Kidney tubule cell (primary cell): Measurements from ENCODE around the gene SHANK1.

Experiments
- DNase-seq: peaks from one replicate; pipeline ENCODE4 v3.0.0-alpha.2; 2018; ENCODE audit warnings: low spot score

Gene SHANK1

GRCh38 chr19:50659318-50660087, 60.1 kb downstream of the SHANK1 start:
- no peak for DNase-seq

DNA sequence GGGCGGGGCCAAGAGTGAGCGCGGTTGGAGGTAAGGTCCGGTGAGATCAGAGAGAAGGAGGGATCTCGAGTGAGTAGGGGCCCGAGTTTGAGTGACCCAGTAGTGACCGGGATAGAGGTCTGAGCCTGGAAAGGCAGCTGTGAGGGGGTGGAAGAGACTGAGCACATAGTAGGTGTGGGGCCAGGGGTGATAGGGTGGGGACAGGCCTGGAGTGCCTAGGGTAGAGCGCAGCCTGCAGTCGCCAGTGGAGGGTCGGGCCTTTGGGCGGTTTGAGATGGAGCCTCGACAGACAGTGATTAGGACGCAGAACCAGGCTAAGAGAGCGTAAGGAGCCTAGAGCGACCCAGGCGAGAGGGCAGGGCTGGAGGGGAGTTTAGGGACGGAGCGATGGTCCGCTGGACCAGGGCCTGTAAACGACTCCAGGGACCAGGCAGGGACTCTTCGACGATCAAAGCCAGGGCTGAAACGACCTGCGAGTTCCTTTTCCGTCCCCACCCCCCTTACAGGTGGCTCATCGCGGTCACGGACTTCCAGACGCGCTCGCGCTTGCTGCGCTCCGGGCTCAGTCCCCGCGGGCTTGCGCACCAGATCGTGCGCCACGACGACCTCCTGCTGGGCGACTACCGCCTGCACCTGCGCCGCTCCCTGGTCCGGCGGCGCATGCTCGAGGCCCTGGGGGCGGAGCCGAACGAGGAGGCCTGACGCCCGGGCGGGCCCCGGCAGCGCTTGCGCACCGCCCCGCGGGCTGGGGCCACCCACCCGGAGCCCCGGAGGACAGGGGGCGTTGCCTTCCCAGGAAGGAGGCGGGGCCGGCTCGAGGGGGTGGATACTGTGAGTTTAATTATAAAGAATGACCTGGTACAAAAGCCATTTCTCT, 60.9 kb downstream of the SHANK1 start:
- peak; percentile 58 for DNase-seq

DNA sequence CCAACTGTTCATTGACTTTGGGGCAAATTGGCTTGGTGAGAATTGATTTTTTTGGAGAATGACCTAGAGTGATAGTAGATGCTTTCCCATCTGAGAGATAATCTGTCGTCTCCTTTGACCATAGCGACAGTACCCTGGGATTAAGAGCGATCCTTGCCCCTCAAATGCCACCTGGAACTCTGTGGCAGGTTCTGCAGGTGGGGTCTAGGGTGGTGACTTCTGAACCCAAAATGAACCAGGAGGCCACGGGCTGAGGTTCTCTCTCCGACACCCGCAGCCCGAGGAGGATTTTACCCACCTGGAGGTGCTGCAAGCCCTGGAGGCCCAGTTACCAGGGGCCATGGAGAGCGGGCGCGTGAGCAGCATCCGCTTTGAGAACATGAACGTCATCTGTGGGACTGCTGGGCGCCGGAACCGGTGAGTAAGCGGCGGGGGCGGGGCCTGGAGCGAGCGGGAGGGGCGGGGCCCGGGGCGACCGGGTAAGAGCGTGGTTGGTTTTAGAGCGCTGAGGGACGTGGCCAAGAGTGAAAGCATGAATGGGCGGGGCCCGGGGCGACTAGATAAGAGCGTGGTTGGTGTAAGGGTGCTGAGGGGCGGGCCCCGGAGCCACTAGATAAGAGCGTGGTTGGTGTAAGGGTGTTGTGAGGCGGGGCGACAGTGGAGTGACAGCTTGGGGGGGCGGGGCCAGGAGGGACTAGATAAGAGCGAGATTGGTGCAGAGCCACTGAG, 61.7 kb downstream of the SHANK1 start:
- DNase-seq, result peak; percentile 96

GRCh38 chr19:50657222-50657669, 62.4 kb downstream of the SHANK1 start:
- no peak for DNase-seq

DNA sequence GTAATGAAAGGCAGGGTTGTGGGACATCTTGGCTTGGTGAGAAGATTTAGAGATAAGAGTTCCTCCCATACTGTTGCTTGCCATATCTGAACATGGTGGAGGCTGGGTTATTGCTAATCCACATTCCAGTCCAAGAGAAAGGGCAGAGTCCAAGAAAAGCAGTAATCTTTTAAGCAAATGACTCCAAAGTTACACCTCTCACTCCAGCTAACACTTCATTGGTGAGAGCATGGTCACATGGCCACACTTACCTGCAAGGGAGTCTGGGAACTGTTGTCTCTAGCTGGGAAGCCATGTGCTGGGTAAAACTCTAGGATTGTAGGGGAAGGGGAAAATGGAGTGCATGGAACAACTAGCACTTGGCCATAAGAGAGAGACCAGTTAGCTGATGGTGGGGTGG, 64.7 kb downstream of the SHANK1 start:
- no peak for DNase-seq

DNA sequence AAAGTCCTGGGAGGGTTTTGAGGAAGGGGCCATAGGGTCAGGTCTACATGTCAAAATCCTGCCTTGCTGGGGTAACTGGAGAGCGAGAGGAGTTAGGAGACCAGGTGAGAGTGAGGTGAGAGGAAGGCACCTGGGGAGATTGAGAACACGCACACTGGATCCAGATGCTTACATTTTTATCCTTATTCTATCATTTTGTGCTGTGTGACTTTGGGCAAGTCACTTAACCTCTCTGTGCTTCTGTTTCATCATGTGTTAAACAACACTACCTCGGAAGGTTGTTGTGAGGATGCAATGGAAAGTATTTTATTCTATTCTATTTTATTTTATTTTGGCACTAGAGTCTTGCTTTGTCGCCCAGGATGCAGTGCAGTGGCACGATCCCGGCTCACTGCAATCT, 66.9 kb downstream of the SHANK1 start:
- DNase-seq, result no peak

DNA sequence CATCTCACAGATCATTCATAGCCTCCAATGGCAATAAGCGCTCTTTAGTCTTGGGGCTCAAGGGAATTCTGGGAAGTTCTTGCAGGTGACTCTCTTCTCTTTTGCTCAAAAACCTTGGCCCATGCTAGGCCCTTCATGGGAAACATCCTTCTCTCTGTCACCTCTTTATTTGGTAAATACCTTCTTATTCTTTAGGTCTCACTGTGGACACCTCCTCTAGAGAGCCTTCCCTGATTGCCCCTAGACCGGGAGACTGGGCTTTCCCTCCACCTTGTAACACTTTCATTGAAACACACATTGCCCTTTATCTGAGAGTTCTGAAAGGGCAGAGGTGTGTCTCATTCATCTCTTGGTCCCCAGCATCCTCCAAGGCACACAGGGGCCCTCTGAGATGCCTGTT, 68.4 kb downstream of the SHANK1 start:
- DNase-seq, result no peak

DNA sequence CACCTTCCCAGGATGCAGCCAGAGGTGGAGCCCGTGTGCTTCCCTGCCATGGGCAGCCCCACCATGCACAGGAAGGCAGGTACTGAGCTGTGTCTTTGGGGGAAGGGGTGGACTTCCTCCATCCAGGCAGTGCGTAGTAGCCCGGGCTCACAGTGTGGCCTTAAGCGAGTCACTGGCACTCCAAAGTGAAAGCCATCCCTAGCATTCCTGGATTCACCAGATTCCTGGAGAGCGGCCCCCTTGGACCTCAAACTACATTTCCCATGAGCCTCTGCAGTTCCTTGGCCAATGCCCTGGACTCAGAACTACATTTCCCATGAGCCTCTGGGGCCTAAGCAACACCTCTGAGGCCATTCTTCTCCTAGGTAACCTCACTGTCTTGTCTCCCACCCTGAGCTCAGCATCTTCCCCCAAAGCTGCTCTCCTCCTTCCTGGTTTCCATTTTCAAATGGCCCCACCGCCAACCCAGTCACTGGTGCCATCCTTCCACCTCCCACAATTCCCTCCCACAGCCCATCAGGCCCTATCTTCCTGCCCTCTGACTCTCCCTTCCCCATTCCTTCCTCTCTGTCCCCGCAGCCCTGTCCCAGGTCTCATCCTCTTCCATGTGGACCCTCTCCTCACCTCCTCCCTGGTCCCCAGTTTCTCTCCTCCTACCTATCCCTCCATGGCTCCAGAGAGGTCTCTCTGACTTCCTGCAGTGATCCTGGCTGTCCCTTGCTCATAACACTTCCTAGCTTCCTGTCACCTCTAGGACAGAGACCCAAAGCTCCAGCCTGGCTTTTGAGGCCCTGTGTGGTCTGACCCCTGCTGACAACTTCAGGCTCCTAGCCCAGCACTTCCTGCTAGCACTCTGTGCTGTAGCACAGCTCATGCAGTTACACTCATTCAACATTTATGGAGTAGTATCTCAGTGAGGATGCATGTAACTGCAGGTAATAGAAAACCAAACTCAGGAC, 69.9 kb downstream of the SHANK1 start, which contains the start of gene C19orf81:
TSS of gene C19orf81 (plus strand) at position 13 of the 959 bp plus-strand sequence. CDS start at position 13, 0 bp downstream.
- no peak for DNase-seq

- no peak for DNase-seq
Observed at GRCh38 chr19:50648659-50649058, 70.9 kb downstream of the SHANK1 start.

GRCh38 chr19:50647879-50648615, 71.6 kb downstream of the SHANK1 start:
- DNase-seq, result no peak

DNA sequence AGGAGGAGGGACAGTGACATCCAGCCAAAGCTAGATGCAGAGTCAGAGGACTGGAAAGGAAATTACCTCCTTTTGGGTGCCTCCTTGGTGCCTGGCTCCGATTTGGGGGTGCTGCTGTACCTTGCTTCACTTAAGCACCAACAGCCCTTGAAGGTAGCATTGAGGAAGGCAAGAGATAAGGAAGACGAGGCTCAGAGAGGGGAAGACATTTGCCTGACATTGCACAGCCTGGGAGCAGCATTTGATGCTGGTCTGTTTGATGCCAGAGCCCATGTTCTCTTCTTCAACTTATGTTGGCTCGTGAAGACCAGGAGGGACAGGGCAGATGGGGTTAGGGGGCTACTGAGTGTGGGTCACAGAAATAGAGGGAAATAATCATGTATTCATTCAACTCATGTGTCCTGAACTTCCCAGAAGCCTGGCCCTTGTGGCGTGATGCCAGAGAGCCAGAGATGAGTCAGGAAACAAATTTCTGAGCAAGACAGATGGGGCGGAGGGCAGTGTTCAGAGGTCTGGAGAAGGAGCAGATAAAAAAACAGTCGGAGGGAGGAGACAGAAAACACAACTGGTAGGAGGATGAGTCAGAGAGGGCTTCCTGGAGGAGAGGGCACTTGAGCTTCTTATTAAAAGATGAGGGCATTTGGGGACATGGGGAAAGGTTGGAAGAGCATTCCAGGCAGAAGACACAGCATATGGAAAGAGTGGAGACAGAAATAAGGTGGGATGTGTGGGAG, 73.4 kb downstream of the SHANK1 start:
- peak; percentile 66 for DNase-seq

- no peak for DNase-seq
Observed at GRCh38 chr19:50645107-50645506, 74.5 kb downstream of the SHANK1 start.

DNA sequence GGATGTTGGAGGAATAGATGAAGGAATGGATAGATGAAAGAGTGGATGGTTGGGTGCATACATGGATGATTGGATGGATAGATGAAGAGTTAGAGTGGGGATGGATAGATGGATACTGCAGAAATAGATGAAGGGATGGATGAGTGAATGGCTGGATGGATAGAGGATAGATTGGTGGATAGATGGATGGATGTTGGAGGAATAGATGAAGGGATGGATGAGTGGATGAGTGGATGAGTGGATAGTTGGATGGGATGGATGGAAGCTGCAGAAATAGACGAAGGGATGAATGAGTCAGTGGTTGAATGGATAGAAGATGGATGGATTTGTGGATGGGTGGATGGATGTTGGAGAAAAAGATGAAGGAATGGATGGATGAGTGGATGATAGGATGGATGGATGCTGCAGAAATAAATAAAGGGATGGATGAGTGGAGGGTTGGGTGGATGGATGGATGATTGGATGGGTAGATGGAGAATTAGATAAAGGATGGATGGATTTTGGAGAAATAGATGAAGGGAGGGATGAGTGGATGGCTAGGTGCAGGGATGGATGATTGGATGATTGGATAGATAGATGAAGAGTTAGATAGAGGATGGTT, 75.2 kb downstream of the SHANK1 start:
- no peak for DNase-seq

GRCh38 chr19:50640368-50640767, 79.2 kb downstream of the SHANK1 start:
- no peak for DNase-seq

DNA sequence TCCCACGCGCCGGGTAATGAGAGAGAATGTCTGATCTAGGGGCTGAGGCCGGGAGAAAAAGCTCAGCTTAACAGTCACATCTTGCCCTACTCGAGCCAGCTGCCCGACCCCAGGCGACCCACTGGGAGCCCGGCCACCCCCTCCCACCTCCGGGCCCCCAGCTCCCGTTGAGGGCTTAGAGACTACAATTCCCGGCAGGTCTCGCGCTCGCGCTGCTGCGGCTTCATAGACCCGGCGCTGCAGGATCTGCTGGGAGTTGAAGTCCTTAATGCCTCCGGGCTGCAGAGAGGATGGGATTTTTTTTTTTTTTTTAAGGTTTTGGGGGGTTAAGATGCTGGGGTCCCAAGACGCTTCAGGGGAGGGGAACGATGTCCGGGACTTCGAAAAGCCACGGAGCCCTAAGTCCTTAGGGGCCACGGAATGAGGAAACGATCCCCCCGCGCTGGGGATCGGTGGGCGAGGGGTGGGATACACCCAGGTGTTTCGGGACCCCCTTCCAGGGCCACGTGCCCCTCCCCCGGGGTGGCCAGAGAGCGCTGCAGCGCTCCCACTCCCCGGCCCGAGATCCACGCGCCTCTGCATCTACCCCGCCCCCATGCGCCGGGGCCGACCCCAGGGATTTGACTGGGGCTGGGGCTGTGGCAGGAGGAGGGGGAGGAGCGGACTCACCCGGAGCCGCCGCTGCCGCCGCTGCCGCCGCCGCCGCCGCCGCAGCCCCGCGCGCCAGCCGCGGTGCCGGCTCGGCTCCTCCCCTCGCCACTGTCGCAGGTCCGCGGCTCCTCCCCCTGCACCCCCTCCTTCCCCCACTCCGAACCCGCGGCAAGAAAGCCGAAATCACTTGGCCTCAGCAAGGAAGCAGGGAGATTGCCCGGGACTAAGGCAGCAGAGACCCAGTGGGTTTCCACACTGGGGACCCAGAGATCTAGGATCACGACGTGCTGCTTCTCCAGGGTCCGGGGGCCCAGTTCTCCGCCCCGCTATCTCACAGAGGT, 80.2 kb downstream of the SHANK1 start, which contains the start of gene SYT3:
TSS of gene SYT3 (minus strand) at position 761 of the 992 bp plus-strand sequence. CDS start 2,470 bp downstream, outside the sequence.
- peak; percentile 13 for DNase-seq

DNA sequence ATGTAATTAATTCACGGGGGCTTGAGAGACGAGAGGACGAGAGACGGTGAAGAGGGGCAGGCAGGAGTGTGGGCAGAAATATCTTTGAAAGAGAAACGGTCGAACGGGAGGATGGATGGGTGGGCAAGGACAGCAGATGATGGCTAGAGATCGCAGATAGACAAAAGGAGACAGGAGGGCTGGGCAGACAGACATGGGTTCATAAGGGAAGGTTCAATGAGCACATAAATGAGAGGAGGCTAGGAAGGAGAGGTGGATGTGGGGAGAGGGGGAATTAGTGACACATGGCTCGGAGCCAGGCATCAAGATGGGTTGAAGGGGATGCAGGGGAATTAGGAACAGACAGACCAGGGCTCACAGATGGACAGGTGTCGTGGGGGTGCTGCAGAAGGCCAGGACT, 81.0 kb downstream of the SHANK1 start:
- no peak for DNase-seq

DNA sequence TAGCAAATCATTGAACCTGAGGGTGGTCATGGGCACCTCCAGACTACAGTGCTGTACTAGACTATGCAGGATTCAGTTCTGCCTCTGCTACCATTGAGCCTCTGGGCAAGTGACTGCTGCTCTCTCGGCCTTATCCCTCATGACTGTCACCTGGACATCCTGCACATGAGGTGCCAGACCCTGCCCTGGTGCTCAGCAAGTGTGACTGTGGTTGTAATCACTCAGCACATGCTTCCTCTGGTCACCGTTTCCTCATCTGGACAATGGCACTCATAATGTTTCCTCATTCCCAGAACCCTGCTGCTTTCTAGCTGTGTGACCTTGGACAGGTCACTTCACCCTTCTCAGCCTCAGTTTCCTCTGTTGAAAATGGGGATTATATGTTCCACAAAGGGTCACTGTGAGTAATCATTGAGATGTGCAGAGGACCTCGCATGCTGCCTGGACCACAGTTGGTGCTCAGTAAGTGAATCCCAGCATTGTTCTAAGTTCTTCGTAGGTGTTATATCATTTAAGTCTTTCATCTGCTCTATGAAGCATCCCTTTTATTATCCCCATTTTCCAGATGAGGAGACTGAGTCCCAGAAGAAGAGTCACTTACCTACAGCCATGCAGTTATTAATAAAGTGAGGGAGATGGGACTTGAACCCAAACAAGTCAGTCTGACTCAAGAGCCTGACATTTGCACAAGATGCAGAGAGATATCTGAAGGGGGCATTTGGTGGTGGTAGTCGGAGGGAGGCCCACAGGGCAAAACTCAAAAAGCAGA, 83.1 kb downstream of the SHANK1 start:
- DNase-seq, result no peak
